Measurements from ENCODE around the gene STK39.
"Not testable (repeated sequence)": the region's sequence is repeated elsewhere in the genome, so short reads cannot be mapped to it uniquely, and the experiment has no call there.

Gene STK39

GRCh38 chr2:168049609-168050008 lies 197.8 kb downstream of the STK39 start:
- no peak overlapping the region for H3K4me3 ChIP-seq (replicated peaks in 1 of 2; ENCODE audit: low read depth in 2 of 2, low read length in 2 of 2)
- no peak for DNase-seq (ENCODE audit: low read depth in 2 of 2)
- no peak for TF ChIP-seq CTCF (IDR thresholded peaks at IDR 0.05; ENCODE audit: low read depth, low read length)

GRCh38 chr2:168047091-168047690 lies 200.2 kb downstream of the STK39 start:
- H3K4me3 ChIP-seq (replicated peaks in 1 of 2; ENCODE audit: low read depth in 2 of 2, low read length in 2 of 2) = no peak overlapping the region
- no peak for TF ChIP-seq CTCF (IDR thresholded peaks at IDR 0.05; ENCODE audit: low read depth, low read length)
- no peak for DNase-seq (ENCODE audit: low read depth in 2 of 2)

GRCh38 chr2:168044579-168044978 lies 202.8 kb downstream of the STK39 start:
- TF ChIP-seq CTCF (IDR thresholded peaks at IDR 0.05; ENCODE audit: low read depth, low read length) = no peak
- no peak overlapping the region for H3K4me3 ChIP-seq (replicated peaks in 1 of 2; ENCODE audit: low read depth in 2 of 2, low read length in 2 of 2)
- DNase-seq (ENCODE audit: low read depth in 2 of 2) = no peak

- TF ChIP-seq CTCF (IDR thresholded peaks at IDR 0.05; ENCODE audit: low read depth, low read length) = no peak
- no peak for DNase-seq (ENCODE audit: low read depth in 2 of 2)
- H3K4me3 ChIP-seq (replicated peaks in 1 of 2; ENCODE audit: low read depth in 2 of 2, low read length in 2 of 2) = no peak overlapping the region
Observed at GRCh38 chr2:168044176-168044575, 203.2 kb downstream of the STK39 start.

GRCh38 chr2:168042127-168042824 lies 205.1 kb downstream of the STK39 start:
- H3K4me3 ChIP-seq (replicated peaks in 1 of 2; ENCODE audit: low read depth in 2 of 2, low read length in 2 of 2); DNase-seq (ENCODE audit: low read depth in 2 of 2): not testable (repeated sequence)

GRCh38 chr2:168039881-168040280 lies 207.5 kb downstream of the STK39 start:
- no peak for TF ChIP-seq CTCF (IDR thresholded peaks at IDR 0.05; ENCODE audit: low read depth, low read length)
- H3K4me3 ChIP-seq (replicated peaks in 1 of 2; ENCODE audit: low read depth in 2 of 2, low read length in 2 of 2) = no peak overlapping the region

GRCh38 chr2:168037778-168038177 lies 209.6 kb downstream of the STK39 start:
- no peak overlapping the region for H3K4me3 ChIP-seq (replicated peaks in 1 of 2; ENCODE audit: low read depth in 2 of 2, low read length in 2 of 2)
- DNase-seq (ENCODE audit: low read depth in 2 of 2) = peak in 1 of 2 donors; percentile 26
- TF ChIP-seq CTCF (IDR thresholded peaks at IDR 0.05; ENCODE audit: low read depth, low read length) = no peak

More at GRCh38 chr2:168039881-168040280, 207.5 kb downstream of the STK39 start:
- no peak for DNase-seq (ENCODE audit: low read depth in 2 of 2)
